K562 (cell line): ENCODE measurements around the gene FAT2.

ENCODE experiments used
- NFE2 ChIP-seq: IDR thresholded peaks from 2 replicates; pipeline ENCODE4 v1.6.1; 2014; ENCODE audit warnings: antibody characterized with exemption, low read depth
- STAG1 ChIP-seq: sonication (generic); formaldehyde crosslinking; IDR thresholded peaks from 2 replicates; pipeline ENCODE4 v1.5.0; 2020; ENCODE audit warnings: missing genetic modification reagents, borderline replicate concordance
- ZNF146 ChIP-seq: IDR thresholded peaks from one replicate; pipeline ENCODE4 v1.6.1; 2018; ENCODE audit warnings: missing compliant biosample characterization; ENCODE audit not compliant: unreplicated experiment
- ZNF24 ChIP-seq: fragments of 450-650 bp; IDR thresholded peaks from 2 replicates; pipeline ENCODE4 v1.6.1; 2016
- ZNF431 ChIP-seq: sonication (generic); formaldehyde crosslinking; IDR thresholded peaks from 2 replicates; pipeline ENCODE4 v1.8.0; 2022; ENCODE audit warnings: mild to moderate bottlenecking, missing genetic modification reagents
- TF ChIP-seq, protein P1 (sequence below), 3 experiments: IDR thresholded peaks in 2 of 3; conservative IDR thresholded peaks in 1 of 3; 2 replicates each; pipeline ENCODE4 v1.5.1; 2011 to 2012; ENCODE audit warnings: low read length in 3 of 3, mild to moderate bottlenecking in 3 of 3, control low read depth in 2 of 3, improper control_type of control experiment in 1 of 3, inconsistent platforms in 1 of 3, low read depth in 1 of 3, mixed read lengths in 1 of 3, moderate library complexity in 1 of 3; ENCODE audit not compliant: insufficient read depth in 2 of 3

DNA sequence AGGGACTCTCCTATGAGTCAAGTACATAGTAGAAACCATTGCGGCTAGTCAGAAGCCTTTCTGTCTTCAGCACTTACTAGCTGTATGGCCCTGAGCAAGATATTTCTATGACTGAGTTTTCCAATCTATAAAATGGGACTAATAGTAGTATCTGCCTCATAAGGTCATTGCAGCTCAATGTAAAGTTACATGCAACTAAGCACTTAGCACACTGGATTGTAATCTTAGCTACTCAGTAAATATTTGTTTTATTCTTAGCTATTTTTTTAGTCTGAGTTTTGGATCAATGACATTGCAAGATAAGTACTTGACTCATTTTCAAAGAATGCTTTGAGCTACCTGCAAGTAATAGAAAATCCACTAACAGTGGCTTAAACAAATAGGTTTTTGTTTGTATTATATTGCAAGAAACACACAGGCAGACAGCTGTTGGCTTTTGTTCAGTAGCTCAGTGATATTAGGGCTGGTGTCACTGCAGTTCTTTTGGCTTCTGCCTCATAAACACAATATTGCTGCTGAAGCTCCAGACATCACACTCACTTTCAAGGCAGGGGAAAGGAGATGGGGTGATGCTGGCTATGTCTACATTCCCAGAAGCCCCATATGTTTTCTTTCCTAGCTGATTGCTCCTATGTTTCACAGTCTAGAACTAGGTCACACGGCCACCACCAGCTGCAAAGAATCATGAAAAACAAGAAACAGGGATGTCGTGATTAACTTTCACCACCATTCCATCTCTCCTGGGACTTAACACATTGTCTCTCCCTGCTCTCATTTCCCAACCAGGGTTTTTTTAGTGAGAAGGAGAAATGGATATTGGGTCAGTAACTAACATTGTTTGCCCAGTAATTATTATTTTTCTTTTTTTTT is 26.9 kb upstream of the FAT2 start:
- no peak for TF ChIP-seq ZNF146 (CRISPR knock-in tag)
- TF ChIP-seq ZNF431, result no peak
- TF ChIP-seq, protein P1, sequence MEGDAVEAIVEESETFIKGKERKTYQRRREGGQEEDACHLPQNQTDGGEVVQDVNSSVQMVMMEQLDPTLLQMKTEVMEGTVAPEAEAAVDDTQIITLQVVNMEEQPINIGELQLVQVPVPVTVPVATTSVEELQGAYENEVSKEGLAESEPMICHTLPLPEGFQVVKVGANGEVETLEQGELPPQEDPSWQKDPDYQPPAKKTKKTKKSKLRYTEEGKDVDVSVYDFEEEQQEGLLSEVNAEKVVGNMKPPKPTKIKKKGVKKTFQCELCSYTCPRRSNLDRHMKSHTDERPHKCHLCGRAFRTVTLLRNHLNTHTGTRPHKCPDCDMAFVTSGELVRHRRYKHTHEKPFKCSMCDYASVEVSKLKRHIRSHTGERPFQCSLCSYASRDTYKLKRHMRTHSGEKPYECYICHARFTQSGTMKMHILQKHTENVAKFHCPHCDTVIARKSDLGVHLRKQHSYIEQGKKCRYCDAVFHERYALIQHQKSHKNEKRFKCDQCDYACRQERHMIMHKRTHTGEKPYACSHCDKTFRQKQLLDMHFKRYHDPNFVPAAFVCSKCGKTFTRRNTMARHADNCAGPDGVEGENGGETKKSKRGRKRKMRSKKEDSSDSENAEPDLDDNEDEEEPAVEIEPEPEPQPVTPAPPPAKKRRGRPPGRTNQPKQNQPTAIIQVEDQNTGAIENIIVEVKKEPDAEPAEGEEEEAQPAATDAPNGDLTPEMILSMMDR (IDR thresholded peaks at IDR 0.05 in 2 of 3, conservative IDR thresholded peaks at IDR 0.05 in 1 of 3; ENCODE audit: insufficient read depth in 2 of 3, low read depth in 1 of 3, low read length in 3 of 3), result no peak
- TF ChIP-seq ZNF24, result no peak
- no peak for TF ChIP-seq STAG1 (CRISPR knock-in tag)
- TF ChIP-seq NFE2, result no peak
